K562 (cell line): ENCODE results near the gene SLC43A1. TPM values are rescaled to one million over a fixed set of nuclear protein-coding genes. Genes with fewer than 3 reads are reported as not detected.

Experiments
- ATAC-seq: fragments of 200-7000 bp; cut with Tn5 transposase; 3 replicates; pipeline ENCODE4 v1.9.1; 2020; ENCODE audit warnings: moderate library complexity
- BruUV-seq: library from RNA; stranded (reverse); fragments of 400-500 nt; replicated peaks from 2 replicates; lab custom pipeline; 2021; lab: Mats Ljungman, UMichigan
- CTCF ChIA-PET: fragments of 300-600 bp; formaldehyde crosslinking; extraction: SDS; loops from one replicate; lab custom pipeline; 2021; ENCODE audit warnings: low intra/inter-chr PET ratio; lab: Yijun Ruan, JAX
- POLR2A ChIA-PET: fragments of 300-600, 350-650 bp; sonication (Branson Sonifier 250); formaldehyde crosslinking; extraction: SDS; loops from one replicate; lab custom pipeline; 2021; ENCODE audit warnings: antibody characterized with exemption, inconsistent platforms; lab: Yijun Ruan, JAX
- DNase-seq, 4 experiments: peaks; one replicate each; pipeline versions ENCODE4 v3.0.0 to v3.0.0-alpha.2; 2011 to 2018; ENCODE audit warnings: low spot score in 3 of 4, mixed read lengths in 3 of 4; ENCODE audit errors: extremely low read depth in 1 of 4
- FAIRE-seq: peaks from 2 replicates; lab custom pipeline; 2011; peaks lifted over from hg19 to GRCh38; lab: Jason Lieb, UNC
- H2AFZ ChIP-seq: 2 replicates; pipeline ENCODE4 v1.6.0; 2011; ENCODE audit warnings: low read depth, low read length, control low read depth, inconsistent platforms
- H3K27ac ChIP-seq: fragments of 200-600 bp; 3 replicates; pipeline ENCODE4 v1.8.0; 2011; ENCODE audit warnings: low read depth, mild to moderate bottlenecking, control low read depth, inconsistent platforms, low read length, moderate library complexity, mixed read lengths; ENCODE audit errors: extremely low read depth
- H3K27me3 ChIP-seq, 2 experiments: fragments of 300-600 bp in 1 of 2; 2 replicates in 1 of 2; 3 replicates in 1 of 2; pipeline versions ENCODE4 v1.6.0 to v1.8.0; 2011; ENCODE audit warnings: inconsistent platforms in 2 of 2, low read length in 2 of 2, mild to moderate bottlenecking in 1 of 2, mixed read lengths in 1 of 2, moderate library complexity in 1 of 2; ENCODE audit not compliant: control insufficient read depth in 2 of 2, insufficient read depth in 2 of 2
- H3K36me3 ChIP-seq: fragments of 300-600 bp; 3 replicates; pipeline ENCODE4 v1.8.0; 2011; ENCODE audit warnings: mild to moderate bottlenecking, low read length, inconsistent platforms; ENCODE audit not compliant: control insufficient read depth, insufficient read depth
- H3K4me1 ChIP-seq, 2 experiments: fragments of 200-600 bp in 1 of 2; replicated peaks in 1 of 2; 2 replicates in 1 of 2; 3 replicates in 1 of 2; pipeline versions ENCODE4 v1.5.1 to v1.8.0; 2011; ENCODE audit warnings: inconsistent platforms in 2 of 2, low read length in 2 of 2, mild to moderate bottlenecking in 1 of 2, mixed read lengths in 1 of 2, moderate library complexity in 1 of 2; ENCODE audit not compliant: control insufficient read depth in 2 of 2, insufficient read depth in 2 of 2
- H3K4me2 ChIP-seq: 2 replicates; pipeline ENCODE4 v1.6.1; 2011; ENCODE audit warnings: low read length, control low read depth, inconsistent platforms, mixed read lengths; ENCODE audit not compliant: insufficient read depth
- H3K4me3 ChIP-seq: fragments of 200-600 bp; sonication (generic), shearing (Covaris generic); 2 replicates; pipeline ENCODE4 v1.5.1; 2016; ENCODE audit warnings: control low read depth, inconsistent platforms
- H3K79me2 ChIP-seq: fragments of 200-600 bp; 3 replicates; pipeline ENCODE4 v1.8.0; 2011; ENCODE audit warnings: low read length, inconsistent platforms; ENCODE audit not compliant: control insufficient read depth, insufficient read depth
- H3K9ac ChIP-seq, 2 experiments: 2 replicates each; pipeline versions ENCODE4 v1.6.0 to v1.6.1; 2011; ENCODE audit warnings: low read depth in 2 of 2, low read length in 2 of 2, control low read depth in 1 of 2, inconsistent platforms in 1 of 2, mild to moderate bottlenecking in 1 of 2, mixed read lengths in 1 of 2; ENCODE audit not compliant: insufficient read depth in 1 of 2
- H3K9me1 ChIP-seq: one replicate; pipeline ENCODE4 v1.6.0; 2011; ENCODE audit warnings: inconsistent platforms, mild to moderate bottlenecking, low read length, moderate library complexity; ENCODE audit not compliant: control insufficient read depth, insufficient read depth
- H3K9me3 ChIP-seq: replicated peaks from 2 replicates; pipeline ENCODE4 v1.5.1; 2011; ENCODE audit warnings: low read depth, low read length, inconsistent platforms; ENCODE audit not compliant: control insufficient read depth, insufficient read depth
- H4K20me1 ChIP-seq: replicated peaks from 2 replicates; pipeline ENCODE4 v1.6.1; 2011; ENCODE audit warnings: low read length, inconsistent platforms, mixed read lengths; ENCODE audit not compliant: control insufficient read depth, insufficient read depth
- BHLHE40 ChIP-seq: IDR thresholded peaks from 2 replicates; pipeline ENCODE4 v1.6.1; 2011; ENCODE audit warnings: low read length, improper control_type of control experiment
- DIDO1 ChIP-seq: fragments of 450-650 bp; IDR thresholded peaks from 2 replicates; pipeline ENCODE4 v1.6.1; 2016; ENCODE audit warnings: low read depth, missing biosample characterization, missing genetic modification characterization
- FOS ChIP-seq: IDR thresholded peaks from 3 replicates; pipeline ENCODE4 v1.6.1; 2011; ENCODE audit not compliant: insufficient read length; ENCODE audit errors: extremely low read depth
- HDAC2 ChIP-seq: fragments of 450-650 bp; IDR thresholded peaks from 2 replicates; pipeline ENCODE4 v1.6.1; 2016; ENCODE audit warnings: mild to moderate bottlenecking
- JUND ChIP-seq, 2 experiments: IDR thresholded peaks; 2 replicates in 1 of 2; 3 replicates in 1 of 2; pipeline ENCODE4 v1.6.1; 2011; ENCODE audit warnings: borderline replicate concordance in 2 of 2, low read depth in 2 of 2, low read length in 2 of 2, improper control_type of control experiment in 1 of 2, missing biosample characterization in 1 of 2, missing genetic modification characterization in 1 of 2, missing genetic modification reagents in 1 of 2
- MXI1 ChIP-seq: IDR thresholded peaks from 2 replicates; pipeline ENCODE4 v1.6.1; 2011; ENCODE audit warnings: low read depth, mild to moderate bottlenecking, improper control_type of control experiment, low read length
- RAD21 ChIP-seq, 2 experiments: fragments of 250-450 bp in 1 of 2; fragments of 450-650 bp in 1 of 2; sonication (Bioruptor Pico) in 1 of 2; formaldehyde crosslinking in 1 of 2; IDR thresholded peaks in 1 of 2; conservative IDR thresholded peaks in 1 of 2; 2 replicates each; pipeline versions ENCODE4 v1.4.0 to v1.8.0; 2020 to 2022; ENCODE audit warnings: mild to moderate bottlenecking in 2 of 2, moderate library complexity in 1 of 2
- RBFOX2 ChIP-seq: fragments of 200-400 bp; formaldehyde crosslinking; IDR thresholded peaks from 2 replicates; pipeline ENCODE4 v1.6.1; 2017; ENCODE audit warnings: low read depth, mild to moderate bottlenecking, low read length, moderate library complexity
- RCOR1 ChIP-seq, 2 experiments: IDR thresholded peaks; 2 replicates each; pipeline ENCODE4 v1.6.1; 2012; ENCODE audit warnings: low read depth in 2 of 2, low read length in 2 of 2, borderline replicate concordance in 1 of 2, improper control_type of control experiment in 1 of 2
- TSHZ1 ChIP-seq: fragments of 250-450 bp; sonication (Bioruptor Pico); IDR thresholded peaks from 2 replicates; pipeline ENCODE4 v1.4.0; 2020; ENCODE audit warnings: mild to moderate bottlenecking, moderate library complexity
- ZNF609 ChIP-seq: sonication (generic); formaldehyde crosslinking; IDR thresholded peaks from 2 replicates; pipeline ENCODE4 v1.8.1; 2023; ENCODE audit warnings: missing genetic modification reagents, mild to moderate bottlenecking, borderline replicate concordance
- WGBS: fragments of 100-300 bp; shearing (Covaris generic); methylation state at CpG from one replicate; pipeline ENCODE4 v1.1.6; 2016; ENCODE audit warnings: low coverage, mixed read lengths; ENCODE audit not compliant: insufficient coverage; ENCODE audit errors: missing lambda C conversion rate; 5-methylcytosine and 5-hydroxymethylcytosine counted together
- in situ Hi-C: fragments of 300-500 bp; cut with MboI; formaldehyde crosslinking; loops from 4 replicates; pipeline ENCODE4 v1.15.0; 2018; ENCODE audit warnings: inconsistent platforms, mixed read lengths
- intact Hi-C: fragments of 100-400 bp; cut with micrococcal nuclease; formaldehyde crosslinking; loops from 2 replicates; pipeline ENCODE4 v1.14.2; 2022
- polyA plus RNA-seq, 8 experiments: library from polyadenylated mRNA; depleted of rRNA in 4 of 8; stranded (reverse) in 5 of 8; unstranded in 3 of 8; fragments of >200 nt; fragmentation: Nextera tagmentation in 2 of 8; fragmentation: Illumina TruSeq in 1 of 8; extraction: Ambion mirVana in 2 of 8; extraction: Trizol in 1 of 8; gene quantifications; 2 replicates each; pipeline versions ENCODE4 v1.2.1 to v1.2.3, GENCODE V29; 2011 to 2014; ENCODE audit warnings: inconsistent platforms in 1 of 8, missing spikeins in 1 of 8
- total RNA-seq, 7 experiments: library from RNA; depleted of rRNA in 6 of 7; stranded (reverse); fragments of >200 nt in 6 of 7; fragmentation: Illumina TruSeq in 2 of 7; extraction: Trizol in 2 of 7; gene quantifications; 2 replicates each; pipeline versions ENCODE4 v1.2.1 to v1.2.3, GENCODE V29; 2011 to 2021; ENCODE audit warnings: low replicate concordance in 1 of 7

Gene SLC43A1
- total and polyA plus RNA-seq, 9 of the 15 experiments (the other 6 are each of a cell fraction or from before 2014, with no cell fraction given): 2.6 to 41.8 (median 24.6) TPM

GRCh38 chr11:57512646-57513451, 2.7 kb downstream of the SLC43A1 start:
- peak overlapping the region; percentile 49; the same call in 2 of the 3 replicates for H3K27ac ChIP-seq
- no peaks in the 10 kb centered on the region for H3K9me3 ChIP-seq
- intact Hi-C loops (no loop called here), in situ Hi-C loops (no loop called here)
- DNase-seq: peak; percentile 58 to 70 (median 64)
- no peaks in the 10 kb centered on the region for H4K20me1 ChIP-seq
- WGBS: 15% methylated on average over 12 of the region's 12 CpGs
- H3K4me3 ChIP-seq: peak overlapping the region; percentile 88; the same call in 1 of the 2 replicates
- ChIA-PET CTCF (interaction anchor here (0.7 kb wide), 1 partner anchor 56 kb away, joined by 7 read pairs; no protein-coding TSS in a partner anchor), POLR2A (interaction anchor here (0.5 to 2.2 kb wide), 5 partner anchors 8 to 28 kb away, joined by 4 to 7 read pairs (median 6); no protein-coding TSS in a partner anchor)
- peak overlapping the region; percentile 67 to 89 for H3K9ac ChIP-seq
- H3K27me3 ChIP-seq: no peaks in the 10 kb centered on the region
- peaks cover 26% of the 10 kb centered on the region; the same call in 2 of the 3 replicates for H3K36me3 ChIP-seq
- H2AFZ ChIP-seq: no peak overlapping the region
- peak; percentile 60 for ATAC-seq
- no peaks in the 10 kb centered on the region for H3K9me1 ChIP-seq
- FAIRE-seq: peak; percentile 93
- no TSS peak for BruUV-seq
- peaks cover 21 to 31% of the 10 kb centered on the region in 2 experiments; a peak in 4 of 5 replicates for H3K4me1 ChIP-seq
- peak overlapping the region; percentile 88 for H3K4me2 ChIP-seq
- peaks cover 49% of the 10 kb centered on the region for H3K79me2 ChIP-seq
- TF ChIP-seq ZNF609 (CRISPR knock-in tag) (no peak), RAD21 (CRISPR knock-in tag; conservative IDR thresholded peaks at IDR 0.05 in 1 of 2, IDR thresholded peaks at IDR 0.05 in 1 of 2) (no peak), MXI1 (no peak), HDAC2 (no peak), JUND (IDR thresholded peaks at IDR 0.05; ENCODE audit: borderline replicate concordance, low read depth, low read length) (peak; percentile 44; the same call in 1 of the 2 replicates), JUND (tag; IDR thresholded peaks at IDR 0.05; ENCODE audit: borderline replicate concordance, low read depth, low read length) (no peak), RCOR1 (IDR thresholded peaks at IDR 0.05; ENCODE audit: borderline replicate concordance in 1 of 2, low read depth in 2 of 2, low read length in 2 of 2) (peak in 1 of 2 experiments; percentile 50; a peak in 1 of 4 replicates), BHLHE40 (no peak), DIDO1 (tag) (no peak), FOS (no peak), RBFOX2 (peak; percentile 36; the same call in 1 of the 2 replicates), TSHZ1 (no peak)
